Activated naive CD4-positive, alpha-beta T cell treated with anti-CD3 and anti-CD28 coated beads, Interleukin-2, amount 50 U/mL, for 72 hours (primary cell): ENCODE results near the gene GTF3A. TPM values are rescaled to one million over a fixed set of nuclear protein-coding genes. Genes with fewer than 3 reads are reported as not detected.

Experiments used
- ATAC-seq, 2 donors: fragments of 150-1000 bp; cut with Tn5 transposase; 2 replicates each; pipeline ENCODE4 v1.10.0; 2021; ENCODE audit warnings: mild to moderate bottlenecking in 2 of 2, moderate library complexity in 2 of 2
- DNase-seq, 2 donors: peaks; one replicate each; pipeline ENCODE4 v3.0.0; 2021 to 2022; ENCODE audit warnings: low spot score in 2 of 2
- H3K27ac Mint-ChIP-seq, 2 donors: one replicate each; pipeline ENCODE4 v1.8.0; 2022; ENCODE audit warnings: mild to moderate bottlenecking in 2 of 2, mixed read lengths in 2 of 2
- H3K36me3 Mint-ChIP-seq, 2 donors: one replicate each; pipeline ENCODE4 v1.8.0; 2022; ENCODE audit warnings: mixed read lengths in 2 of 2
- H3K9me3 Mint-ChIP-seq, 2 donors: one replicate each; pipeline ENCODE4 v1.8.0; 2022; ENCODE audit warnings: mixed read lengths in 2 of 2
- total RNA-seq, 2 donors: library from RNA; stranded (reverse); gene quantifications; one replicate each; pipeline ENCODE4 v1.2.3, GENCODE V29; 2022

GTF3A gene
- total RNA-seq, result 100 to 1,000 TPM; 133 to 190 TPM

DNA sequence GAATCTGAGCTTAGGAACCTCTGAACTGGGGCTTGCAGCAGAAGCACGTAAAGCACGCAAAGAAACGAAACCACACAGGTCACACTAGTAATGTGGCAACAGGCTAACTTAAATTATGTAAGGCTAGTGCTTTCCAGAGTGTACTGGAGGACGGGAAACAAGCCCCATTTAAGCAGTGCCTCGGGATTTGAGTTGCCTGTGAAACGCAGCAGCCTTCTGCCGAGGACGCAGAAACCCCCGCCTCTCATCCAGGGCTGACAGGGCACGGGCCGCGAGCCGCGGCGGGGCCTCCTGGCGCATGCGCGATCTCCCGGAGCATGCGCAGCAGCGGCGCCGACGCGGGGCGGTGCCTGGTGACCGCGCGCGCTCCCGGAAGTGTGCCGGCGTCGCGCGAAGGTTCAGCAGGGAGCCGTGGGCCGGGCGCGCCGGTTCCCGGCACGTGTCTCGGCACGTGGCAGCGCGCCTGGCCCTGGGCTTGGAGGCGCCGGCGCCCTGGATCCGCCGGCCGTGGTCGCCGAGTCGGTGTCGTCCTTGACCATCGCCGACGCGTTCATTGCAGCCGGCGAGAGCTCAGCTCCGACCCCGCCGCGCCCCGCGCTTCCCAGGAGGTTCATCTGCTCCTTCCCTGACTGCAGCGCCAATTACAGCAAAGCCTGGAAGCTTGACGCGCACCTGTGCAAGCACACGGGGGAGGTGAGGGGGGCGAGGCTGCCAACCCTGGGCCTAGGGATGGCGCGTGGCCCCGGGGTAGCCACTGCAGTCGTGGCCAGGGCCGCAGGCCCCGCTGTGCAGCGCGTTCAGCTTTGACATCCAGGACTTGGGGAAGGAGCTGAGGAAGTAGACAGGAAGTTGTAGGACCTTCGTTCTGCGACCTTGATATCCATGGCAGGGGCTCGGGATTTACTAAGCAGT lies at the start of gene GTF3A:
TSS of gene GTF3A (plus strand) at position 374 of the 912 bp plus-strand sequence.
- ATAC-seq (peak; percentile 53 to 59), DNase-seq (peak; percentile 92 to 93)
- Mint-ChIP-seq H3K27ac (peak within 1 kb of the TSS; percentile 94 to 98), H3K36me3 (peaks cover 34 to 36% of the 10 kb centered on the region in 2 donors), H3K9me3 (no peaks in the 10 kb centered on the region)

GRCh38 chr13:27374650-27375049 lies 49.8 kb upstream of the GTF3A start:
- Mint-ChIP-seq H3K27ac (no peak overlapping the region), H3K9me3 (no peaks in the 10 kb centered on the region), H3K36me3 (no peaks in the 10 kb centered on the region)
- DNase-seq (peak in 1 of 2 donors; percentile 54), ATAC-seq (peak; percentile 94)

- DNase-seq, result peak in 1 of 2 donors; percentile 67
- Mint-ChIP-seq H3K36me3 (no peaks in the 10 kb centered on the region), H3K27ac (no peak overlapping the region), H3K9me3 (no peaks in the 10 kb centered on the region)
- peak; percentile 36 to 57 for ATAC-seq
Measured at GRCh38 chr13:27375686-27376326, 48.6 kb upstream of the GTF3A start.

DNA sequence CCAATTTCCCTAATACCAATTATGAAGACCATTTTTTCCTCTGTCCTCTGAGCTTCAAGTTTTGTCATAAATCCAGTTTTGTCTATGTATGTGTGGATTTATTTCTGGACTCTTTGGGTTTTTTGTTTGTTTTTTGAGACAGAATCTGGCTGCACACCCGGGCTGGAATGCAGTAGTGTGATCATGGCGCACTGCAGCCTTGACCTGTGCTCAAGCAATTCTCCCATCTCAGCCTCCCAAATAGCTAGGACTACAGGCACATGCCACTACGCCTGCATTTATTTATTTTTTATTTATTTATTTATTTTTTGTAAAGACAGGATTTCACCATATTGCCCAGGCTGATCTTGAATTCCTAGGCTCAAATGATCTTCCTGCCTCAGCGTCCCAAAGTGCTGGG lies 45.3 kb upstream of the GTF3A start:
- Mint-ChIP-seq H3K36me3 (no peaks in the 10 kb centered on the region), H3K9me3 (no peaks in the 10 kb centered on the region), H3K27ac (no peak overlapping the region)
- ATAC-seq, result no peak
- DNase-seq, result no peak

DNA sequence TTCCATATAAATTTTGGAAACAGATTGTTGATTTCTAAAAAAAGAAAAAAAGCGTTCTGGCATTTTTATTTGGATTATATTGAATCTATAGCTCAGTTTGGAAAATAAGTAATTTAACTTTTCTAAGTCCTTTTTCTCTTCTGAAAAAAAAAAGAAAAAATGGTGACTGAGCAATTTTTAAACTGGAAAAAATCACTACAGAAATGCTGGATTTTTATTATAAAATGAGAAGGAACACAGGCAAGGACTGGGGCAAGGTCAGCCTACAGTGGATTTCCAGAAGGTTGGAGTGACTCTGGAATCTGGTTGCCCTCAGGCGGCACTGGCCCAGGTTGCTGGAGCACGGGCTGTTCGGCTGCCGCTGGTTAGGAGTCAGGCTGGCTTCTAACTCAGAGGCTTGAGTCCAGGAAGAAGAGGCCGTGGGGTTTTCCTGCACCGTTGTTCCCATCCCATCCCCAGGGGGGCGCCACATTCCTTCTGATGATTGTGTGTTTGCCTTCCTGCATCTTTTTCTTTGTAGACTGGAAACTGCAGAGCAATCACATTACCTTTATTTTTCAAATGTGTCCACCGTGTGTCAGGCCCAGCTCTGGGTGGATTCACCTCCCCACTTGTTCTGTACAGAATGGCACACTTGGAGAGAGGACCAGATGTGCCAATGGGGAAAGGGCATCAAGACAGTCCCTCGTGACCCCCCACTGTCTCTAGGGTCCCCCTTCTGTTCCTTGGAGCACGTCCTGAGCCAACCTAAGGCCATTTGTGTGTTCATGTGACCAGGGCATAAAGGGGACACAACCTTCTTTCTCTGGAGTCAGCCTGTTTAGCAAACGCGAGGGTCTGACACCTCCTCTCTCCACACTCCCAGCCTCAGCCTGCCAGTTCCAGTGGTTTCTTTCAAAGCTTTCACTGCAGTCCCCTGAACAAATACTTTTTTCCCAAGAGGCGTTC lies 44.5 kb upstream of the GTF3A start:
- peak; percentile 68 for ATAC-seq
- Mint-ChIP-seq H3K27ac (no peak overlapping the region), H3K9me3 (no peaks in the 10 kb centered on the region), H3K36me3 (no peaks in the 10 kb centered on the region)
- peak; percentile 59 to 77 for DNase-seq

DNA sequence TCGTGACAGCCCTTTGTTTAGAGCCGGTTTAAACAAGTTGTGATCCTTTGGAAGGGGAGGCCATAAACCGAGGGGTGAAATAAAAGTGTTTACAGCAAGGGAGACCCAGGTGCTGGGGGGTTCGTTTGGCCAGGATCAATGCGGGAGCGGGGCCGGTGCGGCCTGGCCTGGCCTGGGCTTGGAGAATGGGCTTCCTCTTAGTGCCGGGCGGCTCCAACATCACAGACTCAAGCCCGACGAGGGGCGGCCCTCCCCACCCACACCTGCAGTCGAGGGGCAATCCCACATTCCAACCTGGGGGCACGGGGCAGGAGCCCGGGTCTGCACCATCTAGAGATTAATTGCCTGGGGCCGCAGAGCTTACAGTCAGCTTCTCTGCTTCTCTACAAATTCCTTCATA lies 42.8 kb upstream of the GTF3A start:
- no peak for DNase-seq
- Mint-ChIP-seq H3K9me3 (no peaks in the 10 kb centered on the region), H3K27ac (no peak overlapping the region), H3K36me3 (no peaks in the 10 kb centered on the region)
- ATAC-seq, result no peak

- H3K36me3 Mint-ChIP-seq, result no peaks in the 10 kb centered on the region
- ATAC-seq (no peak), DNase-seq (no peak)
- peak overlapping the region; percentile 35 to 41 for H3K27ac Mint-ChIP-seq
- H3K9me3 Mint-ChIP-seq, result no peaks in the 10 kb centered on the region
Measured at GRCh38 chr13:27383104-27383921, 41.1 kb upstream of the GTF3A start.

GRCh38 chr13:27384285-27384684 lies 40.1 kb upstream of the GTF3A start:
- ATAC-seq, result no peak
- H3K27ac Mint-ChIP-seq, result no peak overlapping the region

DNA sequence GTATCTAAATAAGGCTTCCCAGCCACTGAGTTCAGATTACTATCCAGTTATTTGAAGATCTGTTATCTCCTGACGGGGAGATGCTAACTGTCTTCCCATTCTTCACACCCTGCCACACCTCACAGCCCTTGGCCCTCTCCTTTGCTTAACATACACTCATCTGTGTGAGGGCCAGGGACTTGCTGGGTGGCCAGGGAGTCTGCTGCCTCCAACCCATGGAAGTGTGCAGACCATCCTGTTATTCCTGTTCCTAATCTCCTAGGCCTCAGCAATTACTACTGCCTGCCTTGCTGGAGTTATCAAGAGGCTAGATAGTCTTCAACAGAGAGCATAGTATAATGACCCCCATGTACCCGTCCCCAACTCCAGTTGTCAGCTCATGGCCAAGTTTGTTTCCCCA lies 36.2 kb upstream of the GTF3A start:
- Mint-ChIP-seq H3K9me3 (no peaks in the 10 kb centered on the region), H3K27ac (no peak overlapping the region), H3K36me3 (no peaks in the 10 kb centered on the region)
- DNase-seq (no peak), ATAC-seq (no peak)

More at GRCh38 chr13:27384285-27384684, 40.1 kb upstream of the GTF3A start:
- H3K9me3 Mint-ChIP-seq, result no peaks in the 10 kb centered on the region
- DNase-seq, result no peak
- no peaks in the 10 kb centered on the region for H3K36me3 Mint-ChIP-seq

DNA sequence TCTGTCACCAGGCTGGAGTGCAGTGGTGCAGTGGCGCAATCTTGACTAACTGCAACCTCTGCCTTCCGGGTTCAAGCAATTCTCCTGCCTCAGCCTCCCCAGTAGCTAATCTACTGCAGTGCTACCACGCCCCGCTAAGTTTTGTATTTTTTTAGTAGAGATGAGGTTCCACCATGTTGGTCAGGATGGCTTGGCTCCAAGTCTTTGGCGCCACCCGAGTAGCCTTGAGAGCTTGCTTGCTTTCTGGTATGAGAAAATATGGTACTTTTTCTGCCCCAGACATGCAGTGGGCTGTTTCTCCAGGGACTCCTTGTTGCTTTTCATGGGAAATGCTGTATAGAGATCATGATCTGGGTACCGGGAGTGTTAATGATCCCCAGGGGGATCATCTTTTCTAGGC lies 34.5 kb upstream of the GTF3A start:
- ATAC-seq (no peak), DNase-seq (no peak)
- Mint-ChIP-seq H3K9me3 (no peaks in the 10 kb centered on the region), H3K27ac (no peak overlapping the region), H3K36me3 (no peaks in the 10 kb centered on the region)

DNA sequence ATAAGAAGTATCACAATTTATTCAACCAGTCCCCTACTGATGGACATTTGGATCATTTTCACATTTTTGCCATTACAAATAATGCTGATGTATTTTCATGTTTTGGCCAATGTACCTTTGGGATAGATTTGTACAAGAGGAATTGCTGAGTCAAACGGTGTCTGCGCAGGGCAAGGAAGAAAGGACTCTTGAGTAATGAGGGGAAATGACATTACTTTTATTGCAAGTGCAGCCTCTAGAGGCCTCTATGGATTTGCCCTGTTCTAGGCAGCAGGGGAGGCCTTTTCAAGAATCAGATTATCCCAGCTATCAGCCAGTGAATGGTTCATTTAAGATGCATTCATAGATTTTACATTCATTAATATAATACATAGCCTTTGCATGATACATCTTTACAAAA lies 32.9 kb upstream of the GTF3A start:
- no peaks in the 10 kb centered on the region for H3K9me3 Mint-ChIP-seq
- no peak for ATAC-seq

GRCh38 chr13:27393101-27393500 lies 31.3 kb upstream of the GTF3A start:
- no peaks in the 10 kb centered on the region for H3K36me3 Mint-ChIP-seq
- DNase-seq, result no peak
- no peaks in the 10 kb centered on the region for H3K9me3 Mint-ChIP-seq
- no peak overlapping the region for H3K27ac Mint-ChIP-seq
- ATAC-seq, result no peak

More for the DNA sequence above, 32.9 kb upstream of the GTF3A start:
- Mint-ChIP-seq H3K36me3 (no peaks in the 10 kb centered on the region), H3K27ac (no peak overlapping the region)
- DNase-seq, result no peak

DNA sequence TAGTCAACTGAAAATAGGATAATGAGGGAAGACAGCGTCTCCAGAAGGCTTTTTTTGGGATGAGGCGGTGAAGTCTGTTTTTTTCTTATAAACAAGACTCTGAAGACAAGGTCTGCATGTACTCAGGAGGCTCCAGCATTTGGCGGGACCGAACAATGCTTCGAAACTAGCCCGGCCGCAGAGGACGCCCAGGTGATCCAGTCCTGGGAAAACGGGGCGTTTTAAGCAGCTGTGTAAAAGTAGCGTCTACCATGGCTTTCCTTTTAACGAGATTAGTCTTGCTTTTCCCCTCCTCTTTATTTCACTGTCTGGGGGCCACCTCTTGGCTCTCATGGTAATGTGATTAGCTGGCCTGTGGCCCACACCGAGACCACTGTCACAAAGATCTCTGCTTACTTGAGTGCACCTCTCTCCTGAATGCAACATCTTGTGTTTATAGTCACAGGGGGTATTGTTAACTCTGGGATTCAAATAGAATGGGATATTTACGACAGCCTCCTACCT lies 29.4 kb upstream of the GTF3A start:
- no peak for ATAC-seq
- DNase-seq, result no peak
- no peaks in the 10 kb centered on the region for H3K36me3 Mint-ChIP-seq
- no peak overlapping the region for H3K27ac Mint-ChIP-seq
- H3K9me3 Mint-ChIP-seq, result no peaks in the 10 kb centered on the region

DNA sequence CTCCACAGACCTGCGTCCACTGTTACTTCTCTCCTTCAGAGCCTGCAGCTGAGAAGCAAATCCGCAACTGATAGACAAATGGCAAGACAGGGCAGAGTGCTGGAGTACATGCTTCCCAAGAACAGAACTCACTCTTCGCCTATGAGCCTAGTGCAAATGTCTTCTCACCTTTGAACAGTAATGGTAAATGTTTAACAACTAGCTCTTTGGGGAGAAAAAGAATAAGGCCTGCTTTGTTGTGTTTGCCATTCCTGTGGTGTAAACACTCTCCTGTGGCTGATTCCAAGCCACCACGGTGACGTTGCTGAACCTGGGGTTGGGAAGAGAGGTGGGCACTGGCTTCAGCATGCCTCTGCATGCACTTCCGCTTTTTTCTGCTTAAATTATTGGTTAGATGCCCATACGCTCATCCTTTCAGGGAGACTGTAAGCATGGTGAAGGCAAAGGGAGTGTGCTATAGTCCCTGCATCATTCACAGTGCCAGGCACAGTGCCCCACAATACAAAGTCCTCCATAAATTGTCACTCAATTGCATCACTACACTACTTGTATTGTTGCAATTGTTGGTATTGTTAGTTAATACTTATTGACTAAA lies 28.1 kb upstream of the GTF3A start:
- DNase-seq (no peak), ATAC-seq (no peak)
- H3K36me3 Mint-ChIP-seq, result no peaks in the 10 kb centered on the region
- no peak overlapping the region for H3K27ac Mint-ChIP-seq
- H3K9me3 Mint-ChIP-seq, result no peaks in the 10 kb centered on the region

- no peak overlapping the region for H3K27ac Mint-ChIP-seq
- DNase-seq (no peak), ATAC-seq (no peak)
- no peaks in the 10 kb centered on the region for H3K9me3 Mint-ChIP-seq
- H3K36me3 Mint-ChIP-seq, result no peaks in the 10 kb centered on the region
Measured at GRCh38 chr13:27398360-27398759, 26.1 kb upstream of the GTF3A start.
